Non-pigmented ciliary epithelial cell (primary cell): ENCODE data around the gene UVSSA.

Source experiments
- DNase-seq: peaks from one replicate; pipeline ENCODE4 v3.0.0-alpha.2; 2010; ENCODE audit warnings: low read depth

The UVSSA gene

GRCh38 chr4:1409079-1409478, 62.1 kb downstream of the UVSSA start:
- no peak for DNase-seq

DNA sequence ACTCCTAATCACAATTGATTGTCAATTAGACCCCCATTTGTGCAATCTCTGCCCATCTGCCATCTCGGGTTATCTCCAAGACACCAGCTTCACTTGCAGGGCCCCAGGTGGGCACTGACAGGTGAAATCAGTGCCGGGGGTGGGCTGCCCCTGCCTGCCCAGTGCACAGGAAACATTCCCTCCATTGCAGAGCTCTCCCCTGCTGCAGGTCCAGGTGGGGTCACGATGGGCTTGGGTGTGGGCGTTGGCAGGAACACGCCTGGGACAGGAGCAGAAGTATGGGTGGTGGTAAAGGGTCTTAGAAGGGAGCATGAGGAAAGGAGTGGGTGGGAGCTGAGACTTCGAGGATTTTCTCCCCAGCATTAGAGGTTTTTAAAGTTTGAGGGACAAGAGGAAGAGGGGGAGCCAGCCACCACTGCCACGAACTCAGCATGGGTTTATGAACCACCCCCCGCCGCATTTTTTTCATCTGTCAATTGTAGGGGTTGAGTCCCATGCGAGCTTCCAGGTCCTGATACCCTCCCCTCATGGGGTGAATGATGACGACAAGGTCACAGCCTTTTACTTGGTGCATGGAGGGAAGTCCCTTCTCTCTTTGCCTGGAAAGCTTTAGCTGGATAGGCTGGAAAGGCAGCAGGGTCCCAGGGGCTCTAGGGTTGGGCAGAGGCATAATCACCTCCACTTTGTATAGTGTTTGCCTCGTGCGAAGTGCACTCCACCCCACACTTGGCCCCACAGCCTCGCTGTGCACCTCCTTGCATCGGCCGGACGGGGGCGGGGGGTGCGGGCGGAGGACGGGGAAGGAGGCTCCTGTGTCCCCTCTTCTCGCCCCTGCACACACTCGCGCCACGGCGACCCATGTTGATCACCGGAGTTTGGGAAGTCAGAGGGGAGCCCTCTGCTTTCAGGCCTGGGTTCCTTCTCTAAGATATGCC, 62.8 kb downstream of the UVSSA start:
- DNase-seq = no peak

GRCh38 chr4:1410491-1411325, 63.7 kb downstream of the UVSSA start:
- no peak for DNase-seq

DNA sequence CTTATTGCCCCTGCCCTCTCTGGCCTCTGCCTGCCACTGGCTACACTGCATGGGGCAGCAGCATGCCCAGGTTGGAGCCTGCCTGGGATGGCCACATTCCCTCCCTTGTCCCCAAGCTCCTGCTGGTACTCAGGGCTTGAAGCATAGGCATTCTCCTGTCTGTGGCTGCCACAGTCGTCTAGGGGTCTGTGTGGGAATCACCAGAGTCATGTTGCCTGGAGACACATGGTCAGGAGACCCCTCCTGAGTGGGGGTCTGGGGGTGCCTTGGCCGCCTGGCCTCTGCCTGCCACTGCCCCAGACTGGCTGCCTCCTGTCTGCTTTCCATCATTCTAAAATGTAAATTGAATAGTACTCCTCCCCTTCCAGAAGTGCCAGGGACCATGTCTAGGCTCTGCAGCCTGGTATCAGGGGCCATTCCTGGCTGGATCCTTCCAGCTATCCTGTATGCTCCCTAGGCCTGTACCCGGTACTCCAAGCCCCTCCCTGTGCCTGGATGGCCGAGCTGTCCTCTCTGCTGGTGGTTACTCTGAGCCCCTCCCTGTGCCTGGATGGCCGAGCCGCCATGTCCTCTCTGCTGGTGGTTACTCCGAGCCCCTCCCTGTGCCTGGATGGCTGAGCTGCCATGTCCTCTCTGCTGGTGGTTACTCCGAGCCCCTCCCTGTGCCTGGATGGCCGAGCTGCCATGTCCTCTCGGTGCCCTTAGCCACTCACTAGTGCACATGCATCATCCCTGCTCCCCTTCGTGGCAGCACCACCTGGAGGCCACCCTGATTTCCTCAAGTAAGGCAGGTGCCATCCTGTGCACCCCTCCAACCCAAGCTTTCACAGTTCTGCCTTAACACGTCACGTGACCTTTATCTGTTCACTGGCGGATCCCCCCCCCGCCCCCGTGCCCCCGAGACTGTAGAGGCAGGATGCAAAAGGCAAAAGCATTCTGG, 64.7 kb downstream of the UVSSA start:
- DNase-seq = no peak

GRCh38 chr4:1412376-1413203, 65.6 kb downstream of the UVSSA start:
- no peak for DNase-seq

- no peak for DNase-seq
Measured at GRCh38 chr4:1413204-1413663, 66.2 kb downstream of the UVSSA start.

- no peak for DNase-seq
Measured at GRCh38 chr4:1413687-1414479, 66.9 kb downstream of the UVSSA start.

DNA sequence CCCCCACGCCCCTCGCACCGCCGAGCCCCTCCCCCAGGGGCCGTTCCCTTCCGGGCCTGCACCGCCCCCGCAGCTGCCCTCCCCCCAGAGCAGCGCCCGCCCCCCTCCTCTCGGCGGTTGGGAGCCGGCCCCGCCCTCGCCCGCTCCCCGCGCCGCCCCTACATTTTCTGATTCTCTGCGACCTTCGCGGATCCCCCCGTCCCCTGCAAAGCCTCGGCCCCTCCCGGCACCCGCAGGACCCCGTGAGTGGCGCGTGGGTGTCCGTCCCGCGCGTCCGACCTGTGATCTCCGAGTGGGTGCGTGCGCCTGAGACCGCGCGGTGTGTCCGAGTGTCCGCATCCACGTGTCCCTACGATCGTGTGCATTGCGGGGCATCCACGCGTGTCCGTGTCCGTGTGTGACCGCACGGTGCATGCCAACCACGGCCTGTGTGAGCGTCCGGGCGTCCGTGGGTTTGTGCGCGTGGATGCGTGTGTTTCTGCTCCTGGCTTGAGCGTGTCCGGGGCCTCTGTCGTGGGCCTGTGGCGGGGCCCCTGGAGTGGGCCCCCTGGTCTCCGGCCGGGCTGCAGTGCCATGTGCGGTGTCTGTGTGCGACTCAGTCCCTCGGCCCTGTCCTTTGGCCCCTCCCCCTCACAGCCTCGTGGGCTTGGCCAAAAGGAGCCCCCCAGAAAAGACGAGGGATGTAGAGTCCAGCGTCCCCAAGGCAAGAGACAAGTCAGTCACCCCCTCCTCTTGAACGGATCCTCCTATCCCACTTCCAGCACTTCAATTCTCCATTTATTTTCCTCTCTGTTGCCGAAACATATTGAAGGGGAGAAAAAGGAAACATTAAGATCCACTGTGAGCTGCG, 68.0 kb downstream of the UVSSA start:
- no peak for DNase-seq

DNA sequence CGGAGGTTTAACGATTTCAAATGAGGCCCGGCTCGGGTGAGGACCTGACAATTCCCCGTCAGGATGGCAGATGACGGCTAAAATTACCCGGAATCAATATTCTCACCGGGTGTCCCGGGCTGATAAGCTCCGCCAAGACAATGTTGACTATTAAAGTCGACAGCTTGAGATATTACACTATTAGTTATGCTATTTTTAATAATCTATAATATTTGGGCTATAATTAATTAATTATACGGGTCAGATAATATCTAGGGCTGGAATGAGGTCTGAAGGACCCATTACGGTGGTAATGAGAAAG, 68.6 kb downstream of the UVSSA start:
- DNase-seq = no peak

DNA sequence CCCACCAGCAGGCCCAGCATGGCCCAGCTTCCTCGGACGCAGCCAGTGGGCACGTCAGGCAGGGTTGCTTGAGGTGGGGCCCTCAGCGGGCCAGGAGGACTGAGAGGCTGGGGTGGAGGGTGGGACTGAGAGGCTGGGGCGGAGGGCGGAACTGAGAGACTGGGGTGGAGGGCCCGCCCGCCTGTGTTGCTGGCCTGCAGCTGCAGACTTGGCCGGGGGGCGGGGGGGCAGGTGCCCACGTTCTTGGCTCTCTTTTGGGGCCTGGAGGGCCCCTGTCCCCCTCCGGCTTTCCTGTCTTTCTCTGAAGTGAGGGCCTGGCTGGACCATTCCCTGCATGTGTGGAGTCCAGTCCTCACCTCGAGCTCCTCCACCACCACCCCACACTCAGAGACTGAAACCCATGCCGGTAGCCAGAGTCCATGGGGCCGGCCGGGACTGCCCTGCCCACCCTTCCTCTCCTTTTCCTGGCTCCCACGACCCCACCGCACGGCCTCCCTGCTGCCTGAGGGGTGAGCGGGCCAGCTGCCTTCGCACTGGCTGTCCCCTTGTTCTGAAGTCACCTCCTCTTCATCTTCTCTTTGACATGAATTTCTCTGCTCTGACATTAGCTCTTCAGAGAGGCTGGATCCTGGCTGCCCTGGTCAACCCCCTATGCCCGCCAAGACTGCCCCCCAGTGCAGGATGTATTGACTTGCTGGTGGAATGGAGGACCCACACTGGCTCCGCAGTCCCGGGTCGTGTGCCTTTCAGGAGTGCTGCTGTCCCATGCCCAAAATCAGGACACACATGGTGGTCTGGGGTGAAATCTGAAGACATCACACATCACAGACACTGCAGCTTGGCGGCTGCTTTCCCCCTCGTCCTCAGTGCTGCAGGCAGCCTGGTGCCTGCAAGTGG, 69.3 kb downstream of the UVSSA start:
- DNase-seq = no peak

DNA sequence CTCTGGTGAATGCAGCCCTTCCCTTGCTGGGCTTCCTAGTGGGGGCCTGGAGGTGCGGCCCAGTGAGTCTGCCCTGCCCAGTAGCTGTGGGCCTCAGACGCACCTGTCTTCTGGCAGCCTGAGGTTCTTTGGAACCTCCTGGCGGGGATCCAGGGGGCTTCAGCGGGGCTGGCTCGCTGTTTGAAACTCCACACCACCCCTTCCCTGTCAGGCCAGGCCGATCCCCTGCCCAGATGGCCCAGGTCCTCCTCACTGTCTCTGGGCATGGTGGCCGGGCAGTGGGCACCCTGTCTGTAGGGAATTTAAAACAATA, 69.9 kb downstream of the UVSSA start:
- DNase-seq = no peak

GRCh38 chr4:1417522-1418390, 70.7 kb downstream of the UVSSA start:
- no peak for DNase-seq

DNA sequence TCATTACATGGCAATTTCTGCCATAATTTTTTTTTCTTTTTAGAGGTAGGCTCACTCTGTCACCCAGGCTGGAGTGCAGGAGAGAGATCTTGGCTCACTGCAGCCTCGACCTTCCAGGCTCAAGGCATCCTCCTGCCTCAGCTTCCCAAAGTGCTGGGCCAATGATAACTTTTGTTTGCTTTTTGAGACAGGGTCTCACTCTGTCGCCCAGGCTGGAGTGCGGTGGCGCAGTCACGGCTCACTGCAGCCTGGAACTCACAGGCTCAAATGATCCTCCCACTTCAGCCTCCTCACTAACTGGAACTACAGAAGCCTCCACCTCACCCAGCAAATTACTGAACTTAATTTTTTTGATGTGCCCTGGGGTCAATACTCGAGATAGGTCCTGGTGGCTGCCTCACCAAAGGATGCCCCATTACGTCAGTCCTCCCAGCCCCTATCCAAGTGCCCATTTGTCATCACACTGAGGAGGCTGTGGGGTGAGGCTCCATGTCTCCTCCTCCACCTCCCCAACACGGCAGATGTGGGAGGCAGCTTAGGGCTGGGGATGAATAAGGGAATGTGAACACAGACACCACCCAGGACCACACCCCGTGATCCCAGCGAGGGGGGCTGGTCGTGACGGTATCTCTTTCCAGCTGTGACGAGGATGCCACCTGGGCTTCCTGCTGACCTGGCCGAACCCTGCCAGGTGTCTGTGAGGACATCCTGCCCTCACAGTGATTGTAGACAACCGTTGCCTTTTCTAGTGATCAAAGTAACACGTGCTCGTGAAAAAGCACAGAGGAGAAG, 71.7 kb downstream of the UVSSA start:
- no peak for DNase-seq

DNA sequence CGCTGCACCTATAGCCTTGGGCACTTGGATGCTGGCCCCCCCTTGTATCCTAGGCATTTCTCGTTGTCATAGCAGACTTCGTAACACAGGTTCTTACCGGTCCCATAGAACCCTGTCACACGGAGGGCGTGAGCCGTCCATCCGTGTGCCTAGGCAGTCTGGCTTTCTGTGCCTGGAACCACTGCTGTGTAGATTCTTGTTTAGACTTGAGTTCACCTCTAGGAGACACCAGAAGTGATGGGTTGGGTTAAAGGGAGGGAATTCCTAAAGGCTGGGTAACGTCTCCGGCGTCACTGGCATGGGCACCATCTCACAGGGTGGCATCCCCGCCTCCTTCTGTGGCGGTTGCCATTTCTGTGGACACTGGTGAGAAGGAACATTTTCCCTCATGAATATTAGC, 72.7 kb downstream of the UVSSA start:
- DNase-seq = no peak

GRCh38 chr4:1421657-1422056, 74.6 kb downstream of the UVSSA start:
- DNase-seq = no peak

GRCh38 chr4:1427010-1427409, 80.0 kb downstream of the UVSSA start:
- DNase-seq = no peak
